Glomerular endothelial cell (primary cell): ENCODE data around the gene CLIC3. TPM values are rescaled to one million over a fixed set of nuclear protein-coding genes. Genes with fewer than 3 reads are reported as not detected.

ENCODE experiments used
- total RNA-seq: library from RNA; depleted of rRNA; stranded (reverse); fragments of >200 nt; gene quantifications from 2 replicates; pipeline ENCODE4 v1.2.3, GENCODE V29; 2015

Gene CLIC3
- total RNA-seq, 1 donor from 2014 or later = 2.3 TPM

Other genes starting within 250 kb of the CLIC3 start
- gene LCN6, start 248.0 kb downstream of the CLIC3 start, total RNA-seq = not detected in 2 replicates
- gene LCN8, start 238.3 kb downstream of the CLIC3 start, total RNA-seq = not detected in 2 replicates
- 0.29 TPM in 1 of 2 replicates, not detected in the other for gene LCN15, start 232.1 kb downstream of the CLIC3 start, total RNA-seq
- 69.7 and 113 TPM in 2 replicates for gene TMEM141, start 205.2 kb downstream of the CLIC3 start, total RNA-seq
- gene CCDC183, start 200.2 kb downstream of the CLIC3 start, total RNA-seq = 0.41 and 0.48 TPM in 2 replicates
- gene RABL6, start 188.6 kb downstream of the CLIC3 start, total RNA-seq = 90.2 and 99.9 TPM in 2 replicates
- gene AJM1, start 154.1 kb downstream of the CLIC3 start, total RNA-seq = 0.48 and 1.6 TPM in 2 replicates
- 153 and 179 TPM in 2 replicates for gene PHPT1, start 147.2 kb downstream of the CLIC3 start, total RNA-seq
- gene MAMDC4, start 144.2 kb downstream of the CLIC3 start, total RNA-seq = 1.4 and 3.4 TPM in 2 replicates
- gene EDF1, start 130.3 kb downstream of the CLIC3 start, total RNA-seq = 496 and 520 TPM in 2 replicates
- 12.2 and 21.9 TPM in 2 replicates for gene TRAF2, start 110.1 kb downstream of the CLIC3 start, total RNA-seq
- gene FBXW5, start 51.8 kb downstream of the CLIC3 start, total RNA-seq = 187 and 188 TPM in 2 replicates
- gene C8G, start 51.3 kb downstream of the CLIC3 start, total RNA-seq = not detected in 2 replicates
- gene LCN12, start 44.3 kb downstream of the CLIC3 start, total RNA-seq = not detected in 2 replicates
- not detected in 2 replicates for gene PTGDS, start 19.1 kb downstream of the CLIC3 start, total RNA-seq
- not detected in 2 replicates for gene LCNL1, start 13.6 kb downstream of the CLIC3 start, total RNA-seq
- gene PAXX, start 4.1 kb downstream of the CLIC3 start, total RNA-seq = 28.0 and 47.2 TPM in 2 replicates
- 27.2 and 28.4 TPM in 2 replicates for gene ABCA2, start 31.7 kb upstream of the CLIC3 start, total RNA-seq
- gene FUT7, start 35.5 kb upstream of the CLIC3 start, total RNA-seq = not detected in 2 replicates
- gene NPDC1, start 49.6 kb upstream of the CLIC3 start, total RNA-seq = 195 and 250 TPM in 2 replicates
- not detected in 2 replicates for gene ENTPD2, start 57.5 kb upstream of the CLIC3 start, total RNA-seq
- gene SAPCD2, start 74.0 kb upstream of the CLIC3 start, total RNA-seq = 6.1 and 6.7 TPM in 2 replicates
- 17.2 and 30.3 TPM in 2 replicates for gene UAP1L1, start 80.9 kb upstream of the CLIC3 start, total RNA-seq
- 109 and 118 TPM in 2 replicates for gene MAN1B1, start 90.4 kb upstream of the CLIC3 start, total RNA-seq
- gene DPP7, start 118.2 kb upstream of the CLIC3 start, total RNA-seq = 154 and 167 TPM in 2 replicates
- not detected in 2 replicates for gene GRIN1, start 142.6 kb upstream of the CLIC3 start, total RNA-seq
- not detected in 2 replicates for gene LRRC26, start 173.5 kb upstream of the CLIC3 start, total RNA-seq
- gene TMEM210, start 175.5 kb upstream of the CLIC3 start, total RNA-seq = not detected in 2 replicates
- 22.9 and 34.2 TPM in 2 replicates for gene ANAPC2, start 192.0 kb upstream of the CLIC3 start, total RNA-seq
- gene SSNA1, start 192.1 kb upstream of the CLIC3 start, total RNA-seq = 91.8 and 109 TPM in 2 replicates
- 10.0 and 10.8 TPM in 2 replicates for gene TPRN, start 204.2 kb upstream of the CLIC3 start, total RNA-seq
- 24.3 and 32.1 TPM in 2 replicates for gene TMEM203, start 209.1 kb upstream of the CLIC3 start, total RNA-seq
- 10.3 and 12.8 TPM in 2 replicates for gene NDOR1, start 209.1 kb upstream of the CLIC3 start, total RNA-seq
- gene RNF208, start 225.7 kb upstream of the CLIC3 start, total RNA-seq = 0.76 and 2.9 TPM in 2 replicates
- 0.41 and 0.78 TPM in 2 replicates for gene CYSRT1, start 228.6 kb upstream of the CLIC3 start, total RNA-seq
- not detected in 2 replicates for gene RNF224, start 230.9 kb upstream of the CLIC3 start, total RNA-seq
- not detected in 2 replicates for gene SLC34A3, start 234.3 kb upstream of the CLIC3 start, total RNA-seq
- gene TUBB4B, start 244.7 kb upstream of the CLIC3 start, total RNA-seq = 400 and 427 TPM in 2 replicates